HEK293 (cell line): Measurements from ENCODE around the gene SVOP.

ENCODE experiments used
- CTCF ChIA-PET: fragments of 350-600 bp; formaldehyde crosslinking; extraction: SDS; loops from one replicate; lab custom pipeline; 2021; ENCODE audit warnings: antibody characterized with exemption; lab: Yijun Ruan, JAX
- POLR2A ChIA-PET: fragments of 300-600 bp; formaldehyde crosslinking; extraction: SDS; loops from one replicate; lab custom pipeline; 2020; ENCODE audit warnings: antibody characterized with exemption, inconsistent platforms; lab: Yijun Ruan, JAX
- H3K27ac ChIP-seq: fragments of 200-500 bp; sonication (Bioruptor generic); 2 replicates; pipeline ENCODE4 v1.5.1; 2014; ENCODE audit warnings: low read depth, low read length, control low read depth, inconsistent platforms; ENCODE audit errors: extremely low read depth
- H3K36me3 ChIP-seq, 2 experiments: fragments of 200-500 bp in 1 of 2; sonication (Bioruptor generic) in 1 of 2; 1 replicate in 1 of 2; 2 replicates in 1 of 2; pipeline ENCODE4 v1.5.1; 2014 to 2017; ENCODE audit warnings: inconsistent platforms in 2 of 2, low read length in 2 of 2; ENCODE audit not compliant: control insufficient read depth in 2 of 2, insufficient read depth in 1 of 2
- H3K4me1 ChIP-seq: fragments of 200-500 bp; sonication (Bioruptor generic); 2 replicates; pipeline ENCODE4 v1.5.1; 2014; ENCODE audit warnings: mild to moderate bottlenecking, low read length, inconsistent platforms; ENCODE audit not compliant: control insufficient read depth, insufficient read depth
- H3K4me3 ChIP-seq: 2 replicates; pipeline ENCODE4 v1.5.1; 2011; ENCODE audit warnings: low read depth, mild to moderate bottlenecking, control low read depth, low read length, moderate library complexity
- H3K9me3 ChIP-seq: fragments of 200-500 bp; sonication (Bioruptor generic); 2 replicates; pipeline ENCODE4 v1.5.1; 2014; ENCODE audit warnings: low read depth, low read length, inconsistent platforms; ENCODE audit not compliant: control insufficient read depth, insufficient read depth
- IKZF3 ChIP-seq: fragments of 450-650 bp; IDR thresholded peaks from 2 replicates; pipeline ENCODE4 v1.5.0; 2018; ENCODE audit warnings: missing biosample characterization, mild to moderate bottlenecking, missing genetic modification characterization, moderate library complexity
- KLF10 ChIP-seq: fragments of 450-650 bp; IDR thresholded peaks from 2 replicates; pipeline ENCODE4 v1.5.1; 2018; ENCODE audit warnings: missing biosample characterization, mild to moderate bottlenecking, missing genetic modification characterization
- SP2 ChIP-seq: fragments of 450-650 bp; formaldehyde crosslinking; IDR thresholded peaks from 2 replicates; pipeline ENCODE4 v1.5.1; 2016; ENCODE audit warnings: missing biosample characterization, missing genetic modification characterization
- SP7 ChIP-seq: fragments of 450-650 bp; formaldehyde crosslinking; IDR thresholded peaks from 2 replicates; pipeline ENCODE4 v1.5.1; 2016; ENCODE audit warnings: missing biosample characterization, missing genetic modification characterization
- ZBTB17 ChIP-seq: fragments of 450-650 bp; formaldehyde crosslinking; IDR thresholded peaks from 2 replicates; pipeline ENCODE4 v1.5.1; 2016; ENCODE audit warnings: missing biosample characterization, missing genetic modification characterization
- ZBTB21 ChIP-seq: fragments of 450-650 bp; formaldehyde crosslinking; IDR thresholded peaks from 2 replicates; pipeline ENCODE4 v1.5.1; 2017; ENCODE audit warnings: missing biosample characterization, missing genetic modification characterization
- ZEB2 ChIP-seq: fragments of 450-650 bp; formaldehyde crosslinking; IDR thresholded peaks from 2 replicates; pipeline ENCODE4 v1.5.1; 2016; ENCODE audit warnings: missing biosample characterization, missing genetic modification characterization
- ZFHX2 ChIP-seq: fragments of 450-650 bp; formaldehyde crosslinking; conservative IDR thresholded peaks from 2 replicates; pipeline ENCODE4 v1.5.1; 2016; ENCODE audit warnings: missing biosample characterization, missing genetic modification characterization
- ZNF324 ChIP-seq: fragments of 450-650 bp; formaldehyde crosslinking; IDR thresholded peaks from 2 replicates; pipeline ENCODE4 v1.5.1; 2016; ENCODE audit warnings: missing biosample characterization, missing genetic modification characterization
- ZNF341 ChIP-seq: fragments of 450-650 bp; formaldehyde crosslinking; IDR thresholded peaks from 2 replicates; pipeline ENCODE4; 2016; ENCODE audit warnings: low read depth, missing biosample characterization, missing genetic modification characterization
- ZNF366 ChIP-seq: fragments of 450-650 bp; formaldehyde crosslinking; conservative IDR thresholded peaks from 2 replicates; pipeline ENCODE4 v1.5.1; 2016; ENCODE audit warnings: missing biosample characterization, missing genetic modification characterization
- ZNF560 ChIP-seq: fragments of 450-650 bp; formaldehyde crosslinking; IDR thresholded peaks from 2 replicates; pipeline ENCODE4 v1.5.1; 2017; ENCODE audit warnings: missing biosample characterization, missing genetic modification characterization, borderline replicate concordance
- ZNF561 ChIP-seq: fragments of 450-650 bp; IDR thresholded peaks from 2 replicates; pipeline ENCODE4 v1.5.1; 2018; ENCODE audit warnings: missing biosample characterization, missing genetic modification characterization, borderline replicate concordance
- ZNF600 ChIP-seq: fragments of 450-650 bp; formaldehyde crosslinking; IDR thresholded peaks from 2 replicates; pipeline ENCODE4 v1.5.1; 2016; ENCODE audit warnings: missing biosample characterization, missing genetic modification characterization
- ZNF629 ChIP-seq: fragments of 450-650 bp; formaldehyde crosslinking; IDR thresholded peaks from 2 replicates; pipeline ENCODE4 v1.5.1; 2017; ENCODE audit warnings: missing biosample characterization, missing genetic modification characterization
- ZNF660 ChIP-seq: fragments of 450-650 bp; IDR thresholded peaks from 2 replicates; pipeline ENCODE4 v1.5.1; 2018; ENCODE audit warnings: missing biosample characterization, mild to moderate bottlenecking, missing genetic modification characterization
- ZNF664 ChIP-seq: fragments of 450-650 bp; formaldehyde crosslinking; IDR thresholded peaks from 2 replicates; pipeline ENCODE4 v1.5.1; 2016; ENCODE audit warnings: missing biosample characterization, missing genetic modification characterization
- ZNF76 ChIP-seq: fragments of 450-650 bp; formaldehyde crosslinking; IDR thresholded peaks from 2 replicates; pipeline ENCODE4; 2016; ENCODE audit warnings: low read depth, missing biosample characterization, missing genetic modification characterization, borderline replicate concordance
- ZSCAN16 ChIP-seq: fragments of 450-650 bp; formaldehyde crosslinking; IDR thresholded peaks from 2 replicates; pipeline ENCODE4 v1.5.1; 2016; ENCODE audit warnings: missing biosample characterization, missing genetic modification characterization
- TF ChIP-seq, protein P1 (sequence below): fragments of 450-650 bp; formaldehyde crosslinking; IDR thresholded peaks from 2 replicates; pipeline ENCODE4 v1.5.1; 2016; ENCODE audit warnings: missing biosample characterization, missing genetic modification characterization
- TF ChIP-seq, protein P2 (sequence below): fragments of 450-650 bp; formaldehyde crosslinking; IDR thresholded peaks from 2 replicates; pipeline ENCODE4 v1.5.1; 2016; ENCODE audit warnings: missing biosample characterization, missing genetic modification characterization
- TF ChIP-seq, protein P3 (sequence below): sonication (generic); formaldehyde crosslinking; IDR thresholded peaks from 2 replicates; pipeline ENCODE4 v1.8.1; 2022; ENCODE audit warnings: mild to moderate bottlenecking, moderate library complexity, missing genetic modification reagents
- TF ChIP-seq, protein P4 (sequence below): fragments of 450-650 bp; formaldehyde crosslinking; IDR thresholded peaks from 2 replicates; pipeline ENCODE4 v1.5.1; 2017; ENCODE audit warnings: missing biosample characterization, missing genetic modification characterization
- TF ChIP-seq, protein P5 (sequence below): fragments of 450-650 bp; formaldehyde crosslinking; conservative IDR thresholded peaks from 2 replicates; pipeline ENCODE4 v1.5.1; 2016; ENCODE audit warnings: low read depth, missing biosample characterization, missing genetic modification characterization

Gene SVOP, protein sequence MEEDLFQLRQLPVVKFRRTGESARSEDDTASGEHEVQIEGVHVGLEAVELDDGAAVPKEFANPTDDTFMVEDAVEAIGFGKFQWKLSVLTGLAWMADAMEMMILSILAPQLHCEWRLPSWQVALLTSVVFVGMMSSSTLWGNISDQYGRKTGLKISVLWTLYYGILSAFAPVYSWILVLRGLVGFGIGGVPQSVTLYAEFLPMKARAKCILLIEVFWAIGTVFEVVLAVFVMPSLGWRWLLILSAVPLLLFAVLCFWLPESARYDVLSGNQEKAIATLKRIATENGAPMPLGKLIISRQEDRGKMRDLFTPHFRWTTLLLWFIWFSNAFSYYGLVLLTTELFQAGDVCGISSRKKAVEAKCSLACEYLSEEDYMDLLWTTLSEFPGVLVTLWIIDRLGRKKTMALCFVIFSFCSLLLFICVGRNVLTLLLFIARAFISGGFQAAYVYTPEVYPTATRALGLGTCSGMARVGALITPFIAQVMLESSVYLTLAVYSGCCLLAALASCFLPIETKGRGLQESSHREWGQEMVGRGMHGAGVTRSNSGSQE

DNA sequence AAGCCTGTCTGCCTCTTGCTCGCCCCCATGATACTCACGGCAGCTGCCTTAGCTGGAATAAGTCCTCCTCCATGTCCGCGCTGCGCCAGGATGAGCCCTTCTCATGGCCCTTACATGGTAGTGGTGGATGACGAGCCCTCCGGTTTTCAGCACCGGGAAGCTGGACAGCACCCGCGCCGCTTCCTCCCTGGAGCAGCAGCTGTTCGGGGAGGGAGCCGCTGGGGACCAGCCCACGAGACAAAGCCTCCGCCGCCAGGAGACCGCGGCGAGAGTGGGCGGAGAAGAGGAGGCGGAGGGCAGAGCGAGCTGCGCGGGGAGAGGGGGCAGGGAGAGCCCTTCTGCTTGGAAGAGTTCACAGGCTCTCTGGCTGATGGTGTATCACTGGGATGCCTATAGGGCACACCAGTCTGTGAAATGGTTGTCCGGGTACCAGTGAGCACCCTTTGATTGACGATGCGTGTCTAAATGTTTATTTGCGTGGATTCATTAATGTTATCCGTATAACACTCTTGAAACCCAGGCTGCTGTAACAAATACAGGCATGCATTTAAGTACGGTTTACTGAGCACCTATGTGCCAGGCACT is at the start of gene SVOP:
Gene SVOP, minus strand, starts transcription at position 273 of the 585 bp plus-strand sequence. Its CDS starts 200 bp downstream, at position 73.
- Histone ChIP-seq H3K4me1 (no peaks in the 10 kb centered on the region), H3K27ac (no peak within 1 kb of the TSS), H3K9me3 (no peaks in the 10 kb centered on the region), H3K36me3 (no peaks in the 10 kb centered on the region), H3K4me3 (no peak within 1 kb of the TSS)
- ChIA-PET CTCF (interaction anchor here (0.7 to 1.0 kb wide), 2 partner anchors 72 to 1285 kb away, joined by 3 to 6 read pairs; partner anchors contain the start of gene ALKBH2), POLR2A (interaction anchor here (0.5 to 0.6 kb wide), 2 partner anchors 69 to 261 kb away, joined by 4 to 8 read pairs; no protein-coding TSS in a partner anchor)
- TF ChIP-seq ZNF366 (no peak), ZNF561 (peak; percentile 93), ZFHX2 (tag by site-specific recombination) (peak; percentile 98), ZNF660 (tag by site-specific recombination) (peak; percentile 91), SP7 (peak; percentile 84), ZNF324 (tag by site-specific recombination) (0 out of 2 replicates have a peak, but pooled peaks have one; percentile 43), ZNF664 (0 out of 2 replicates have a peak, but pooled peaks have one; percentile 6), ZSCAN16 (0 out of 2 replicates have a peak, but pooled peaks have one; percentile 33), ZEB2 (tag by site-specific recombination) (peak; percentile 65), ZNF560 (tag by site-specific recombination) (no peak), ZNF76 (tag by site-specific recombination) (peak; percentile 14; the same call in 1 of the 2 replicates), ZNF600 (peak; percentile 80), KLF10 (tag by site-specific recombination) (peak; percentile 91), ZNF341 (tag by site-specific recombination) (peak; percentile 67), ZBTB17 (tag by site-specific recombination) (peak; percentile 79), ZBTB21 (no peak), ZNF629 (tag by site-specific recombination) (peak; percentile 44; the same call in 1 of the 2 replicates), SP2 (tag by site-specific recombination) (peak; percentile 94), IKZF3 (tag by site-specific recombination) (peak; percentile 99)
- TF ChIP-seq, protein P1, sequence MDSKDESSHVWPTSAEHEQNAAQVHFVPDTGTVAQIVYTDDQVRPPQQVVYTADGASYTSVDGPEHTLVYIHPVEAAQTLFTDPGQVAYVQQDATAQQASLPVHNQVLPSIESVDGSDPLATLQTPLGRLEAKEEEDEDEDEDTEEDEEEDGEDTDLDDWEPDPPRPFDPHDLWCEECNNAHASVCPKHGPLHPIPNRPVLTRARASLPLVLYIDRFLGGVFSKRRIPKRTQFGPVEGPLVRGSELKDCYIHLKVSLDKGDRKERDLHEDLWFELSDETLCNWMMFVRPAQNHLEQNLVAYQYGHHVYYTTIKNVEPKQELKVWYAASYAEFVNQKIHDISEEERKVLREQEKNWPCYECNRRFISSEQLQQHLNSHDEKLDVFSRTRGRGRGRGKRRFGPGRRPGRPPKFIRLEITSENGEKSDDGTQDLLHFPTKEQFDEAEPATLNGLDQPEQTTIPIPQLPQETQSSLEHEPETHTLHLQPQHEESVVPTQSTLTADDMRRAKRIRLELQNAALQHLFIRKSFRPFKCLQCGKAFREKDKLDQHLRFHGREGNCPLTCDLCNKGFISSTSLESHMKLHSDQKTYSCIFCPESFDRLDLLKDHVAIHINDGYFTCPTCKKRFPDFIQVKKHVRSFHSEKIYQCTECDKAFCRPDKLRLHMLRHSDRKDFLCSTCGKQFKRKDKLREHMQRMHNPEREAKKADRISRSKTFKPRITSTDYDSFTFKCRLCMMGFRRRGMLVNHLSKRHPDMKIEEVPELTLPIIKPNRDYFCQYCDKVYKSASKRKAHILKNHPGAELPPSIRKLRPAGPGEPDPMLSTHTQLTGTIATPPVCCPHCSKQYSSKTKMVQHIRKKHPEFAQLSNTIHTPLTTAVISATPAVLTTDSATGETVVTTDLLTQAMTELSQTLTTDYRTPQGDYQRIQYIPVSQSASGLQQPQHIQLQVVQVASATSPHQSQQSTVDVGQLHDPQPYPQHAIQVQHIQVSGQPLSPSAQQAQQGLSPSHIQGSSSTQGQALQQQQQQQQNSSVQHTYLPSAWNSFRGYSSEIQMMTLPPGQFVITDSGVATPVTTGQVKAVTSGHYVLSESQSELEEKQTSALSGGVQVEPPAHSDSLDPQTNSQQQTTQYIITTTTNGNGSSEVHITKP: 0 out of 2 replicates have a peak, but pooled peaks have one; percentile 28
- TF ChIP-seq, protein P2, sequence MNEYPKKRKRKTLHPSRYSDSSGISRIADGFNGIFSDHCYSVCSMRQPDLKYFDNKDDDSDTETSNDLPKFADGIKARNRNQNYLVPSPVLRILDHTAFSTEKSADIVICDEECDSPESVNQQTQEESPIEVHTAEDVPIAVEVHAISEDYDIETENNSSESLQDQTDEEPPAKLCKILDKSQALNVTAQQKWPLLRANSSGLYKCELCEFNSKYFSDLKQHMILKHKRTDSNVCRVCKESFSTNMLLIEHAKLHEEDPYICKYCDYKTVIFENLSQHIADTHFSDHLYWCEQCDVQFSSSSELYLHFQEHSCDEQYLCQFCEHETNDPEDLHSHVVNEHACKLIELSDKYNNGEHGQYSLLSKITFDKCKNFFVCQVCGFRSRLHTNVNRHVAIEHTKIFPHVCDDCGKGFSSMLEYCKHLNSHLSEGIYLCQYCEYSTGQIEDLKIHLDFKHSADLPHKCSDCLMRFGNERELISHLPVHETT (tag by site-specific recombination): peak; percentile 71; the same call in 1 of the 2 replicates
- TF ChIP-seq, protein P3, sequence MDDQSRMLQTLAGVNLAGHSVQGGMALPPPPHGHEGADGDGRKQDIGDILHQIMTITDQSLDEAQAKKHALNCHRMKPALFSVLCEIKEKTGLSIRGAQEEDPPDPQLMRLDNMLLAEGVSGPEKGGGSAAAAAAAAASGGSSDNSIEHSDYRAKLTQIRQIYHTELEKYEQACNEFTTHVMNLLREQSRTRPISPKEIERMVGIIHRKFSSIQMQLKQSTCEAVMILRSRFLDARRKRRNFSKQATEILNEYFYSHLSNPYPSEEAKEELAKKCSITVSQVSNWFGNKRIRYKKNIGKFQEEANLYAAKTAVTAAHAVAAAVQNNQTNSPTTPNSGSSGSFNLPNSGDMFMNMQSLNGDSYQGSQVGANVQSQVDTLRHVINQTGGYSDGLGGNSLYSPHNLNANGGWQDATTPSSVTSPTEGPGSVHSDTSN (CRISPR knock-in tag): peak; percentile 96
- TF ChIP-seq, protein P4, sequence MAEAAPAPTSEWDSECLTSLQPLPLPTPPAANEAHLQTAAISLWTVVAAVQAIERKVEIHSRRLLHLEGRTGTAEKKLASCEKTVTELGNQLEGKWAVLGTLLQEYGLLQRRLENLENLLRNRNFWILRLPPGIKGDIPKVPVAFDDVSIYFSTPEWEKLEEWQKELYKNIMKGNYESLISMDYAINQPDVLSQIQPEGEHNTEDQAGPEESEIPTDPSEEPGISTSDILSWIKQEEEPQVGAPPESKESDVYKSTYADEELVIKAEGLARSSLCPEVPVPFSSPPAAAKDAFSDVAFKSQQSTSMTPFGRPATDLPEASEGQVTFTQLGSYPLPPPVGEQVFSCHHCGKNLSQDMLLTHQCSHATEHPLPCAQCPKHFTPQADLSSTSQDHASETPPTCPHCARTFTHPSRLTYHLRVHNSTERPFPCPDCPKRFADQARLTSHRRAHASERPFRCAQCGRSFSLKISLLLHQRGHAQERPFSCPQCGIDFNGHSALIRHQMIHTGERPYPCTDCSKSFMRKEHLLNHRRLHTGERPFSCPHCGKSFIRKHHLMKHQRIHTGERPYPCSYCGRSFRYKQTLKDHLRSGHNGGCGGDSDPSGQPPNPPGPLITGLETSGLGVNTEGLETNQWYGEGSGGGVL (tag by site-specific recombination): peak; percentile 71
- TF ChIP-seq, protein P5, sequence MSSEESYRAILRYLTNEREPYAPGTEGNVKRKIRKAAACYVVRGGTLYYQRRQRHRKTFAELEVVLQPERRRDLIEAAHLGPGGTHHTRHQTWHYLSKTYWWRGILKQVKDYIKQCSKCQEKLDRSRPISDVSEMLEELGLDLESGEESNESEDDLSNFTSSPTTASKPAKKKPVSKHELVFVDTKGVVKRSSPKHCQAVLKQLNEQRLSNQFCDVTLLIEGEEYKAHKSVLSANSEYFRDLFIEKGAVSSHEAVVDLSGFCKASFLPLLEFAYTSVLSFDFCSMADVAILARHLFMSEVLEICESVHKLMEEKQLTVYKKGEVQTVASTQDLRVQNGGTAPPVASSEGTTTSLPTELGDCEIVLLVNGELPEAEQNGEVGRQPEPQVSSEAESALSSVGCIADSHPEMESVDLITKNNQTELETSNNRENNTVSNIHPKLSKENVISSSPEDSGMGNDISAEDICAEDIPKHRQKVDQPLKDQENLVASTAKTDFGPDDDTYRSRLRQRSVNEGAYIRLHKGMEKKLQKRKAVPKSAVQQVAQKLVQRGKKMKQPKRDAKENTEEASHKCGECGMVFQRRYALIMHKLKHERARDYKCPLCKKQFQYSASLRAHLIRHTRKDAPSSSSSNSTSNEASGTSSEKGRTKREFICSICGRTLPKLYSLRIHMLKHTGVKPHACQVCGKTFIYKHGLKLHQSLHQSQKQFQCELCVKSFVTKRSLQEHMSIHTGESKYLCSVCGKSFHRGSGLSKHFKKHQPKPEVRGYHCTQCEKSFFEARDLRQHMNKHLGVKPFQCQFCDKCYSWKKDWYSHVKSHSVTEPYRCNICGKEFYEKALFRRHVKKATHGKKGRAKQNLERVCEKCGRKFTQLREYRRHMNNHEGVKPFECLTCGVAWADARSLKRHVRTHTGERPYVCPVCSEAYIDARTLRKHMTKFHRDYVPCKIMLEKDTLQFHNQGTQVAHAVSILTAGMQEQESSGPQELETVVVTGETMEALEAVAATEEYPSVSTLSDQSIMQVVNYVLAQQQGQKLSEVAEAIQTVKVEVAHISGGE (tag by site-specific recombination): peak; percentile 79
